PC-3 (cell line): ENCODE results near the gene ST6GALNAC3.

Experiments used
- EZH2 ChIP-seq: fragments of 300-600 bp; sonication (generic); IDR thresholded peaks from one replicate; pipeline ENCODE4 v1.6.1; 2017; ENCODE audit warnings: antibody characterized with exemption, mild to moderate bottlenecking, low read length; ENCODE audit not compliant: unreplicated experiment
- TF ChIP-seq, protein P1 (sequence below): fragments of 300-600 bp; sonication (generic); conservative IDR thresholded peaks from 2 replicates; pipeline ENCODE4 v1.5.1; 2017; ENCODE audit warnings: antibody characterized with exemption, low read depth, mild to moderate bottlenecking, low read length

DNA sequence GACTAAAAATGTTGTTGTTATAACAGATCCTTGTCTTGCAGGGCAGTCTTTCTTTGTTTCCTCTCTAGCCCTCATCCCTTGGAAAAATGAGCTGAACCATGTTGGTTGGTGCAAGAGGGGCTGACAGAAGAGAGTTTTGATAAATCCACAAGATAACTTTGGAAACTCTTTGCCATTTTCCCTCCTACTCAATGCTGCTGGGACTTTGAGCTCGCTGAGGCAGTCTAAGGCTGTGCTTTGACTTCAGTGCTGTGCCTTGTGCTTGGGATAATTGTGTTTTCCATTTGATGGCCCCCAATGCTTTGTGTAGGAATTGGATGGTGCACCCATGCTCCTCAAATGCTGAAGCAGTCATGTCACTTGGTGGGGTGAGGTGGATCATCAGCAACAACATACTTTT, 31.7 kb downstream of the ST6GALNAC3 start:
- TF ChIP-seq, protein P1, sequence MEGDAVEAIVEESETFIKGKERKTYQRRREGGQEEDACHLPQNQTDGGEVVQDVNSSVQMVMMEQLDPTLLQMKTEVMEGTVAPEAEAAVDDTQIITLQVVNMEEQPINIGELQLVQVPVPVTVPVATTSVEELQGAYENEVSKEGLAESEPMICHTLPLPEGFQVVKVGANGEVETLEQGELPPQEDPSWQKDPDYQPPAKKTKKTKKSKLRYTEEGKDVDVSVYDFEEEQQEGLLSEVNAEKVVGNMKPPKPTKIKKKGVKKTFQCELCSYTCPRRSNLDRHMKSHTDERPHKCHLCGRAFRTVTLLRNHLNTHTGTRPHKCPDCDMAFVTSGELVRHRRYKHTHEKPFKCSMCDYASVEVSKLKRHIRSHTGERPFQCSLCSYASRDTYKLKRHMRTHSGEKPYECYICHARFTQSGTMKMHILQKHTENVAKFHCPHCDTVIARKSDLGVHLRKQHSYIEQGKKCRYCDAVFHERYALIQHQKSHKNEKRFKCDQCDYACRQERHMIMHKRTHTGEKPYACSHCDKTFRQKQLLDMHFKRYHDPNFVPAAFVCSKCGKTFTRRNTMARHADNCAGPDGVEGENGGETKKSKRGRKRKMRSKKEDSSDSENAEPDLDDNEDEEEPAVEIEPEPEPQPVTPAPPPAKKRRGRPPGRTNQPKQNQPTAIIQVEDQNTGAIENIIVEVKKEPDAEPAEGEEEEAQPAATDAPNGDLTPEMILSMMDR: no peak
- no peak for TF ChIP-seq EZH2
